Measurements from ENCODE around the gene GSG1L.

Gene GSG1L

GRCh38 chr16:28063591-28064061 lies at the start of gene GSG1L:
Gene GSG1L (minus strand): TSS chr16:28063714. CDS start chr16:28063424, 290 bp downstream.
- no peak for DNase-seq (ENCODE audit: low read depth in 2 of 2)

GRCh38 chr16:28112908-28113307 lies 49.4 kb upstream of the GSG1L start:
- no peak for DNase-seq (ENCODE audit: low read depth in 2 of 2)

- no peak for DNase-seq (ENCODE audit: low read depth in 2 of 2)
These were observed 47.5 kb upstream of the GSG1L start for GRCh38 chr16:28110977-28111376.

DNA sequence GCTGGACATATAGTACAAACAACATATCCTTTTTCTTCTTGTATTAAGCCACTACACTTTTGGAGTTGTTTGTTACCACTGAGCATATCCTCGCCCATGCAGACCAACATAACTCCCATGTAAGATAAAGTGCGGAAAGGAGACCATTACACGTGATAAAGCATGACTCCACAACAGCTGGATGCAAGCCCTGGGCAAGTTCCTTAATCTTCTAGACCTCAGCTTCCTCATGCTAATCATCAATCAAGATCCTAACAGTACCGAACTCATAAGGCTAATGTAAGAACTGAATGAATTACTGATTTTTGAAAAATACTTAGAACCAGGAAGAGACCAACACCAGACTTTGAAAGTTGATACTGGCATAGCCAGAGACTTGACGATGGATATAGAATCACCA lies 47.0 kb upstream of the GSG1L start:
- DNase-seq (ENCODE audit: low read depth in 2 of 2) = no peak

GRCh38 chr16:28110074-28110473 lies 46.6 kb upstream of the GSG1L start:
- DNase-seq (ENCODE audit: low read depth in 2 of 2) = no peak

DNA sequence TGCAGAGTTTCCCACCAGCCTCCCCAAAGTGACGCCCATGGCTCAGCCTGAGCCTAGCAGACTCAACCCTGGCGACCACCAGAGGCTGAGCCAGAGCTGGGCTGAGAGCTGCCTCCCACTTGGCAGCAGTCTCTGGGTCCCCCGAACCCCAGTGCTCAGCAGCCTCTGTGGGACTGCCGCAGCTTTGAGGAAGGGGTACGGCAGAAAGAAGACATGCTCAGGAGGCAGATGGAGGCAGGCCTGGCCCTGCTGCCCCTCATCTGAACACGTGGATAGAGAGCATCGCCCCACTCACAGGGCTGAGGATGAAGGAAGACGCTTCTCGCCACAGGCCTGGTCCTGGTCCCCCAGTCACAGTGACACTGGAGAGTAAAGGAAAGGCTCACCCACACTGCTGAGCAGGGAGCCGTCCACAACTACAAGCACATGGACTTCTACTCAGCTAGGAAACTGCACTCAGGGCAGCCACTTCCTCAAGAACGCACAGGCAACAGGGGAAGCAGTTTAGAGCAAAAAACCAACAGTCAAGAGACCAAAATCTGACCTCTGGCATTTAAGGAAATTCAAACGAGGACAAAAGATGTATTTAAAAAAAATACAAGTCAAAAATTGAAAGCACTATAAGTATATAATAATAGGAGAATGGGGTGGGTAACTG lies 45.2 kb upstream of the GSG1L start:
- DNase-seq (ENCODE audit: low read depth in 2 of 2) = no peak

DNA sequence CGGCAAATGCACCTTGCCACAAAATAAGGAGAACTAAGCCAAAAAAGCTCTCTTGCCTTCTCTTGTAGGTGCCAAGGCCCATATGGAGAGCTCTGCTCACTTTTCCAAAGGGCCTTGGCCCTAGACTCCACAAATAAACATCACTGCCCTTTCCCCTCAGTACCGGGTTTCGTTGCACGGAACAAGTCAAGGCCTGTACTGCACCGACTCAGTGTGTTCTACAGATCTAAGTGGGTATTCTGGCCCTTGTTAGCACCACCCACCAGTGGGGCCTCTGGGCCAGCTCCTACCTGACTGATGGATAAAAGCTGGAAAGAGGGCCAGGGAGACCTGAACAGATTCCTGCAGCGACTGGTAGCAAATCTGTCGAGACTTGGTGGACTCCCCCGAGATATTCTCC lies 43.7 kb upstream of the GSG1L start:
- DNase-seq (ENCODE audit: low read depth in 2 of 2) = no peak

DNA sequence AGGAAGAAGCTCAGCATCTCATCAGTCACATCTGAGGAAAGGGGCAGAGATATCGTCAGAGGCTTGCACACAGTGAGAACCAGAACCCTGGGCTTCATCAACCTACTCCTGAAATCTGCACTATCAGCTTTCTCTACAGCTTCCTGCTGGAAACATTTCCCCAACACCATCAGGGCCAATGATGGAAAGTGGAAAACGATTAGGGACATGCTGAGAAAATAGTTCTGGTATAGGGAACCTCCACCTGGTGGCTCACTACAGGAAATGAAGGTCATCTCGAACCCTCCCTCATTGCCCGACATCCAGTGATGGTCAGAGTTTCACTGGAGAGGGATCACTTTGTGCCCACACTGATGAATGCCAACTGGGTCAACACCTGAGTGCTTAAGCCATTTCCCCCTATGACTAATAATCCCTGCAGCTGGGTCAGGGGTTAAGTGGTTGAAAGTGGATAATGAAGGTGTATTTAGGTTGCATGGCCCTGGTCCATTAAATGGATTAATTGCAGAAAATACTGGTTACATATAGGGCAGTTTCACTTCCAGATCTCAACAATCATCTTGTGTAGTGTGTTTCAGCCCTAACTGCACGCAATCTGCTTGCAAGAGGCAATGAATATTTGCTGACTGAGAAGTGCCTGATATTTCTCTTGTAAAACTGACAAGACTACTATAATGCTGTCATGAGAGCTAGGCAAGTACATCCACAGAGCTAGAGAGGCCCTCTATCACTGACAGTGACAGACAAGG lies 43.1 kb upstream of the GSG1L start:
- DNase-seq (ENCODE audit: low read depth in 2 of 2) = no peak

- no peak for DNase-seq (ENCODE audit: low read depth in 2 of 2)
These were observed 42.4 kb upstream of the GSG1L start for GRCh38 chr16:28105954-28106353.

DNA sequence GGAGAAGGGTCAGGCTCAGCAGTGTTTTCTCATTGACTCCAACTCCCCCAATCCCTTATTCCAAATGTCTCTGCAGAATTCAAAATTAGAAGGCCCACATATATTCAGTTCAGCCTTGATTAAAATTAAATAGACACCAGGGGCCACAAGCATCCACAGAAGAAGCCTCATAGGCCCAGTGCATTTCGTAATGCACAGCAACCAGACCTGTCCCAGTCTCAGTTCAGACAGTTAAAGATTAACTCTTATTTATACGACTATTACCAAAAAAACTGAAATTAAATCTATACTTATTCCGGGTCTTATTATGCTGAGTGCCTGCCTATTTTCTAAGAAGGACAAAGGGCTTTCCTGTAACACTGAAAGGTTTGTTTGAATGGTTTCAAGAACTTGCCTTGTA lies 41.8 kb upstream of the GSG1L start:
- no peak for DNase-seq (ENCODE audit: low read depth in 2 of 2)

- no peak for DNase-seq (ENCODE audit: low read depth in 2 of 2)
These were observed 40.9 kb upstream of the GSG1L start for GRCh38 chr16:28104404-28104803.

GRCh38 chr16:28103516-28104170 lies 40.1 kb upstream of the GSG1L start:
- DNase-seq (ENCODE audit: low read depth in 2 of 2) = no peak

- DNase-seq (ENCODE audit: low read depth in 2 of 2) = no peak
These were observed 38.0 kb upstream of the GSG1L start for GRCh38 chr16:28101533-28101890.

DNA sequence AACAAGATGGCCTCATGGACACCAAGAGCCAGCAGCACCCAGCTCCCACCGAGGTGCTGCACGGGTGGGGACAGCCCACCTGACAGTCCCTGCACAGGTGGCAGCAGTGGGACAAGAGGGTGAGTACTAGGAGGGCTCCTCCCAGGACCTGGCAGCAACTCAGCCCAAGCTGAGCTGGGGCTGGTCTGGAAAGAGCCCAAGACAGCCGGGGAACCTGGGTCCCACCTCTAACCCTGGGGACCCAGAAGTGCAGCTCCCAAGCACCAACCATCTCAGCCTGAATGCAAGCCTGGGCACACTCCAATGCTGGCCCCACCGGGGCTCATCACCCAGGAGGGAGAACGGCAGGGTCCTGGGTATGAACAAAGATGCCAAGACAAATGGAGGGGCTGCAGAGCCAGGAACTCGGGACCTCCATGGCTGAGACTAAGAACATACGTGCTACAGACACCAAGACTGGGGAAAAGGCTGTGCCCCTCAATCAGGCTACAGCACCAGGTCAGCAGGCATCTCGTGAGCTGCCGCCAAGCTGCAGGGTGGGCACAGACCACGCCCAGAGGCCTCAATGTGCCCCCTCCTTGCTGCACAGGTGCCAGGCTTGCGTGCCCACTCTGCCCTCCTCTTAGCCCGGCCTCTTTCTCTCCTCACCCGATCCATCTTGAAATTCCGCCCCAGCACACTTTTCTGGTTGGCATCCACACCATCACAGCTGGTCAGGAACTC lies 37.5 kb upstream of the GSG1L start:
- DNase-seq (ENCODE audit: low read depth in 2 of 2) = no peak

GRCh38 chr16:28098959-28099945 lies 35.7 kb upstream of the GSG1L start:
- DNase-seq (ENCODE audit: low read depth in 2 of 2) = no peak

- DNase-seq (ENCODE audit: low read depth in 2 of 2) = no peak
These were observed 34.9 kb upstream of the GSG1L start for GRCh38 chr16:28098171-28098958.

DNA sequence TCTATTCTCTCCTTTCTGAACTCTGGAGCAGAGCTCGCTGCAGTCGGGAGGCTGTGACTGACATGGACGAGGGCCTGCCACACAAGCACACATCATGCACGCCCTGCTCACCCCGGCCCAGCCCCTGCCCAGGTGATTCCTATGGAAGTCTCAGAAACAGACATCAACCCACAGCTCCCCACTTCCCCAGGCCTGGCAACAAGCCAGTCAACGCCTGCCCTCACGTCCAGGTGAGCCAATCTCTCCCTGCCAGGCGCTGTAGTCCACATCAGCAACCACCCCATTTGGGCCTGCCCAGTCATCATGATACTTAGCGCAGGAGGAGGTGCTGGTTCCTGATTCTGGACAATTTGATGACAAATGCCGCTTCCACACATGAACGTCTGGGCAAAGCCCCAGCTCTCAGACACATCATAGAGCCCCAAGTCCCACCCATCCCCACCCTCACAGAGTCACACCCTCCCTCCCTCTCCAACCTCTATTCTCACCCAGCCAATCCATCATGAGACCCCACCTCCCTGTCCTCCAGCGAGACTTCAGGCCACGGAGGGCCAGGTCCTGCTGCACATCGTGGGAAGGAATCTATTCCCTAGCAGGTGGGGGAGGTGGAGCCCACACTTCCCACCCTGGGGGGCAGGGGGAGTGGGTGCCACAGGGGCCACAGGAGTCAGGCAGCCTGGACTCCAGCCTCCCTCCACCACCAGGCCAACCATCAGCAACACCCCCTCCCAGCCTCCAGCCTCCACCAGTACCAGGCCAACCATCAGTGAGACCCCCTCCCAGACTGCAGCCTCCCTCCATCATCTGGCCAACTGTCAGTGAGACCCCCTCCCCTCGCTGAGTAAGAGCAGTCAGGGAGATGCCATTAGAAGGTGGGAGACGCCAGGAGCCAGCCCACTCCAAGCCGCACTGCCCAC lies 33.7 kb upstream of the GSG1L start:
- no peak for DNase-seq (ENCODE audit: low read depth in 2 of 2)

GRCh38 chr16:28093385-28093725 lies 29.8 kb upstream of the GSG1L start:
- DNase-seq (ENCODE audit: low read depth in 2 of 2) = no peak

- DNase-seq (ENCODE audit: low read depth in 2 of 2) = no peak
These were observed 29.3 kb upstream of the GSG1L start for GRCh38 chr16:28092721-28093384.

Data from stimulated activated CD8-positive, alpha-beta memory T cell treated with anti-CD3 and anti-CD28 coated beads, Interleukin-2, amount 100 ng/mL, for 1 hour (primary cell).